CD4-positive, alpha-beta T cell treated with Interleukin-4 for 4 hours (primary cell): ENCODE data around the gene STX17.
"Not testable (repeated sequence)": the region's sequence is repeated elsewhere in the genome, so short reads cannot be mapped to it uniquely, and the experiment has no call there.

Experiments used
- DNase-seq: peaks from one replicate; pipeline ENCODE4 v3.0.0-alpha.2; 2020

Gene STX17

DNA sequence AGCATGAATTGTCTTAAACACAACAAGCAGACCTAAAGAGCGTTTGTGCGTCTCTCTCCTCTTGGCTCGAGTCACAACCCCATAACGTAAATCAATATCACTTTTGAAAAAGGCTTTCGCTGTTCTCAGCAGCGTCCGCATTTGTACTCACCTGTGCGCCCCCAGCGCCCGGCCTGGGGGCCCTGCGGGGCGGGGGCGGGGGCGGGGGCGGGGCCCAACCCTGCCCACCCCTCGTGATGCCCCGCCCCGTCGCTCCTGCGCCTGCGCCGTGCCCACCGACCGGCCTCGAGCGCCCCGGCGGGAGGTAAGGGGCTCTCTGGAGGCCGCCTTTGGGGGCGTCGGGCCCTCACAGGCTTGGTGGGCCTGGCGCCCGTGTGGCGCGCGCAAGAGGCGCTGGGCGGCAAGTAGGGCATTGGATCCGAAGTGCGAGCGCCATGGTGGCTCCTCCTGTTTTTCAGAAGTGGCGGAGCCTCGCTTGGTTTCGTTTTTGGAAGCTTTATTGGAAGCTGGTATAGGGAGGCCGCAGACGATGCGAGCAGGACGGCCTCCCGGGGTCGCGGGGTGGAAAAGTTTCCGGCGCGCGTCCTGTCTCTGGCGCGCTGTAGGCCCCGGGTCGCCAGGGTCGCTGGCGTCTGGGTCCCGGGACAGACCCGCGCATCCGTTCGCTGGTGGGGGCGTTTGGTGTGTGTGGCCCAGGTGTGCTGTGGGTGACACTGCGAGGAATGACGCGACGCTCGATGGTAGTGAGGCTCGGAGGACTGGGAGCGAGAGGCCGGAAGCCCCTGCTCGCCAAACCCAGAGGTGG, at the start of gene STX17:
Gene STX17, plus strand, starts transcription at position 252 of the 805 bp plus-strand sequence. CDS start 8,586 bp downstream, outside the sequence.
- peak; percentile 74 for DNase-seq

DNA sequence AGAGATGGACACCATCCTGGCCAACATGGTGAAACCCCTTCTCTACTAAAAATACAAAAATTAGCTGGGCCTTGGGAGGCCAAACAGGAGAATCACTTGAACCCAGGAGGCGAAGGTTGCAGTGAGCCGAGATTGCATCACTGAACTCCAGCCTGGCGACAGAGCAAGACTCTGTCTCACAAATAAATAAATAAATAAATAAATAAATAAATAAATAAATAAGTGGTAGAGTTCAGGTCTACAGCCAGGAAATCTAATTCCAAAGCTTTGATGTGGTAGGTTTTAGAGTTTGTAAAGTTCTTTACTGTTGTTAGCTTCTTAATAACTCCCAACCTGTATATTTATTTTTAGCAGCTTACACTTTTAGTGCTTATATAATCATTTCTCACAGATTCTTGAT, 48.9 kb upstream of the STX17 start:
- not testable (repeated sequence) for DNase-seq

DNA sequence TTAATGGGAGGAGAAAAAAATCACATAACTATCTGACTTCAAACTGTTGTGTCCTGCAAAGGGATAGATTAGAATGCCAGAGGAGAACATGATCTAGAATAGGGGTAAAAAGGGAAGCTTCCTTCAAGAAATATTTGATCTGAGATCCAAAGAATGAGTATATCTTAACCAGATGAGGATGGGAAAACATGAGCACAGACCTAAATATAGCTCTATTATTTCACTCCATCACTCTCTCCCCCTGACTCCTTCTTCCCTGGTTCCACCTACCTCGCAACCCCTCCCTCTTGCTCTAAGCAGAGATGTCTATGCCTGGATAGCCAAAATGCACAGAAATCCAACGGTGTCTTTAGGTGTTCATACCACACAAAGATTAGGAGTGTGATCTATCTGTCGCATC, 48.4 kb upstream of the STX17 start:
- no peak for DNase-seq

DNA sequence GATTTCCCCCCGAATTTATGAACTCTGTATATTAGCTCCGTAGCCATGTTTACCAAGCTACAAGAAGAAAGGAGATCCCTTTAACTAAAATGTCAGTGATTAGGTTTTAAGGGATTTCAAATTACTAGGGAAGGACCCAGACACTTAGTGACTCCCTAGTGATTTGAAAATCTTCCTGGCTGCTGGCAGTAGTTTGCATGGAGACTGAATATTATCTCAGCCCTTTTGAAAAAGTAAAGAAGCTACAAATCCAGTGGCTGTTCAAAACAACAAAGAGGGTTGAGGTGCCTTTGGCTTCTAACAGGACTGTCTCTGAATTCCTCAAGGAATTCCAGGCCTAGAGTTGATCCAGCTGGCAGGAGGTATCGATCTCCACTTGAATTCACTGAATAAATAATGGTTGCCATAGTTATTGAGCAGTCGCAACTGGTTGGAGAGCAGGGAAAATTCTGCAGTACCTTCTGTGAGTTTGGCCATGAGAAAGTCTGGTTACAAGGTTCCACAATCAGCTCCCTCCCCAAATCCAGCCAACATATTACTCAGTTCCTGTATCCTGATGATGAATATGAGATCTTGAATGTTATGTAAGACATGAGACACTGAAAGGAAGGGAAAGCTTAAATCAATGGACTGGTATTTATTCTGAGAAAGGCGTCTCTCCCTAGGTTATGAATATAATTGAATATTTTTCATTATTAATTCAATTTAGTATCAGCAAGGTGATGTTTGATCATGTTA, 47.0 kb upstream of the STX17 start:
- DNase-seq, result no peak

DNA sequence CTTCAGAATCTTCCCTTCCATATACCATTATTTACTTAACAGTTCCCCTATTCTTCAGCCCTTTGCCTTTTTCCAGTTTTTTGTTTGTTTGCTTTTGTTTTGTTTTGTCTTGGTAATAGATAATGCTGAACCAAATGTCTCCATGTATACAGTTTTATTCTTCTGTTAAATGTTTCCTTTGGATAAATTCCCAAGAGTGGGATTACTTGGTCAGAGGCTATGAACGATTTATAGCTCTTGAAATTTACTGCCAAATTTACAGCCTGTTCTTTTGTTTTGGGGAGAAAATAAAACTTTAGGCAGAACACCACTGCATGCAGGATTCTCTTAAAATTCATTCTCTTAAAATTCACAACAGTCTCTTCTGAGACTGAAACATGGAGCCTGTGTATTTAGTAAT, 46.2 kb upstream of the STX17 start:
- DNase-seq, result no peak

DNA sequence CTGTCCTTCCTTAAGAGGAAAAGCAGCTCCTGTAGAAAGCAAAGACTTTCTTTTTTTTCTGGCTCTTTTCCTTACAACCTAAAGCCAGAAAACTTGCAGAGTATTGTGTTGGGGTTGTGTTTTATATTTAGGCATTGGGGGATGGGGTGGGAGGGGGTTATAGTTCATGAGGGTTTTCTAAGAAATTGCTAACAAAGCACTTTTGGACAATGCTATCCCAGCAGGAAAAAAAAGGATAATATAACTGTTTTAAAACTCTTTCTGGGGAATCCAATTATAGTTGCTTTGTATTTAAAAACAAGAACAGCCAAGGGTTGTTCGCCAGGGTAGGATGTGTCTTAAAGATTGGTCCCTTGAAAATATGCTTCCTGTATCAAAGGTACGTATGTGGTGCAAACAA, 42.5 kb upstream of the STX17 start:
- no peak for DNase-seq

DNA sequence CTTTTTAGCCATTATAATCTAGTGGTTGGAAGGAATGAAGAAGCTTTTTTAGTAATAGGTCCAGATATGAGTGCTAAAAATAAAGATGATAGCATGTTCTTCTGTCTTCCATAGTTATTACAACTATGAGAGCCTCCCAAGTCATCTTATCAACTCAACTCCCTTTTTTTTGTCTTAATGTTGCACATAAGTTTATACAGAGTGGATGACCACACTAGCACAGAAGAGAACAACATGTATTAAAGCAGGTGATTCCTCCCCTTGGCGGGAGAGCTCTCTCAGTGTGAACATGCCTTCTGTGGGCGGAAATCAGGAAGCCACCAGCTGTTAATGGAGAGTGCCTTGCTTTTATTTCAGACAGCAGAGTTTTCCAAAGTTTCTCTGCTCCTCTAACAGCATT, 40.1 kb upstream of the STX17 start:
- DNase-seq, result no peak

DNA sequence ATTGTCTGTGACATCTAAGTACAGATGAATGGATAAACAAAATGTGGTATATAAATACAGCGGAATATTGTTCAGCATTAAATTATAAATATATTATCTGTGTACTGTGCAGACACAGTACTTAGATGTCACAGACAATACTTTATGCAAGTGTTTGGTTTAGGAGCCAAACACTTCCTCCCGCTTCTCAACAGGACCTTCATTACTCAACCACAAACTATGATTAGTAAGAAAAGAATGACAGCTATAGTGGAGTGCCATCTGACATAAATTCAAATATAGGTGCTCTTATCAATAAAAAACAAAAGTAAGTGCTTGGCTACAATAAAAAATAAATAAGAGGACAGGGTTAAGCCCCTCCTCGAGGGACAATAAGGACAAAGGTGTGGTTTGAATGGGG, 38.9 kb upstream of the STX17 start:
- no peak for DNase-seq

DNA sequence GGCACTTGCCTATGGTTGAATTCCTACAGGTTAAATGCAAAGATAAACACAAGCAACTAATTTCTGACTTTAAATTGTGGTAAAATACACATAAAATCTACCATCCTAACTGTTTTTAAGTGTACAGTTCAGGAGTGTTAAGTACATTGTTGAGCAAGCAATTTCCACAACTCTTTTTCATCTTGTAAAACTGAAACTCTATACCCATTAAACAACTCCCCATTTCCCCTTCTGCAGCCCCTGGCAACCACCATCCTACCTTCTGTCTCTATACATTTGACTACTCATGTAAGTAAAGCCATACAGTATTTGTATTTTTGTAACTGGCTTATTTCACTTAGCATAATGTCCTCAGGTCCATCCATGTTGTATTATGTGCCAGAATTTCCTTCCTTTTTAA, 38.5 kb upstream of the STX17 start:
- no peak for DNase-seq

DNA sequence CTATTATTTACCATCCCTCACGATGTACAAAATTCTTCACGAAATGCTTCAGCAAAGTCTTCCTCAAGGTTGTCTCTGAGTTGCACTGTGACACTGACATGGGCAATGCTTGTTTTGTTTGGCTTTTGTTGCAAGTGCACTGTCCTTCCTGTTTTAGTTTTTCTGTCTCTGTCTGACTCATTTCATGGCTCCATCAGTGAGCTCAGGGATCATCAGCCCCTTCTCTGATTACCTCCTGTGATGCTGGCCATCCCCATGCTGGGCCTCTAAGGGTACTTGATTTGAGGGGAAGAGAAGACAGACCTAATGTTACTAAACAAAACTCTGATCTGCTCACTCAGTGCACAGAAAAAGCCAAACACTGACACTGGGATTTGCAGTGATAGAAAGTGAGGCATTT, 37.6 kb upstream of the STX17 start:
- no peak for DNase-seq

DNA sequence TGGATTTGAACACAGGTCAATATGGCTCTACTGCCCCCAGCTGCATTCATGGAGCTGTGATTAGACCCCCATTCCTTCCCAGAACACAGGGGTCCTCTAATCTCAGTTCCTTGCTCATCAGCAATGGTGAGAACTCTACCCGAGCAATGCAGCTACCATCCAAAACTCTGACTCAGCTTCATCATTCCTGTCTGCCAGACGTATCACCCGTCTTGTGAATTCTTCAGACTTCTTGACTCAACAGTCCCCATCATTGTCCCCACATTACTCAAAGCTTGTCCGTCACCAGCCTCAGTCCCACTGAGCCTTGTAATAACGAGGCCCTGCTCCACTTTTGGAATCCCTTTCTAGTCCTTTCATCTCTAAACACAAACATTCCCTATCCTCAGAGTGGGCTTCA, 36.3 kb upstream of the STX17 start:
- no peak for DNase-seq

DNA sequence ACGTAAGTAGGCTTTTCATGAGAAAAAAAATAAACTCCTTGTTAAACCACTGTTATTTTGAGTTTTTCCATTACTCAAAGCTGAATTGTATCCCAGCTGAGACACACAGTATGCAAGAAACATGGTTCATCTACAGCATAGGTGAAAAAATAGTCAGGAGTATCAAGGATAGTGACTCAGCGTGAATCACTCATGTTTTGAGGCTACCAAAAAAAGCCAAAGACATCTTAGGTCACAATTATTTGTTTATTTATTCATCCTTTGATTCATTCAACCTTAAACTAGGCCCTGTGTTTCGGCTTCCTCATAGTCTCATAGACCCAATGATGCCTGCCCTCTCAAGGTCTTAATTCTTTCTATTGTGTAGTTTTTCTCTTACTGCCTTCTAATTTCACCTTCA, 32.9 kb upstream of the STX17 start:
- no peak for DNase-seq

DNA sequence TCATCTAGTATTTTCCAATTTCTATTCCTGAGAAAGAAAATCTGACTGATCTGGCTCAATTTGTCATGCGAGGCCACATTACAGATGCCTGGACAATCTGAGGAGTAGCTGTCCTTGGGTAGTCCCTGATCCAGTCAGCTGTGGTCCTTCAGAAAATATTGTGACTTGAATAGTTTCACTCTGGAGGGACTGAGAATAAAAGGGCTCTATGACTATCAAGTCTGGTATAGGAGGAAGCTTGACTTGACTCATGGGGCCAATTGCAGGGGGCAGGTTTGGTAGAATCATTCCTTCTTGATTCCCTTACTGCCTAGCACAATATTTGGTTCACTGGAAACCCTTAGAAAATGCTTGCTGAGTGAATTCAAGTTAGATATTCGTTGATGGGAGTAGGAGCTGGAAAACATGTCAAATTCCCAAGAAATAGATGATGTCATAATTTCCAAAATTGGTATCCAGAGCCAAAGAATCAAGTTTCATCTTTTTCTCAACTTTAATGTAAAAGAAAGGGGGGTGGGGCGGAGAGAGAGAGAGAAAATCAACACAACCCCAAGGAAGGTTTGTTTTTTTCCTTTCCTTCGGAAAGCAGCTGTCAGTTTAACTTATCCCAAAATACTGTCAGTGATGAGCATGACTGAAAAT, 32.4 kb upstream of the STX17 start:
- no peak for DNase-seq

DNA sequence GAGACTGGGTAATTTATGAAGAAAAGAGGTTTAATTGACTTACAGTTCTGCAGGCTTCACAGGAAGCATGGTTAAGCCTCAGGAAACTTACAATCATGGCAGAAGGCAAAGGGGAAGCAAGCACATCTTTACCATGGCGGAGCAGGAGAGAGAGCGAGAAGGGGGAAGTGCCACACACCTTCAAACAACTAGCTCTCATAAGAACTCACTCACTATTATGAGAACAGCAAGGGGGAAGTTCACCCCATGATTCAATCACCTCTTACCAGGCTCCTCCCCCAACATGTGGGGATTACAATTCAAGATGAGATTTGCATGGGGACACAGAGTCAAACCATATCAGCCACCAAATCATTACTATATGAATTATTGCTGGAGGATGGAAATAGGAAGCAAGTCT, 30.3 kb upstream of the STX17 start:
- DNase-seq, result no peak

DNA sequence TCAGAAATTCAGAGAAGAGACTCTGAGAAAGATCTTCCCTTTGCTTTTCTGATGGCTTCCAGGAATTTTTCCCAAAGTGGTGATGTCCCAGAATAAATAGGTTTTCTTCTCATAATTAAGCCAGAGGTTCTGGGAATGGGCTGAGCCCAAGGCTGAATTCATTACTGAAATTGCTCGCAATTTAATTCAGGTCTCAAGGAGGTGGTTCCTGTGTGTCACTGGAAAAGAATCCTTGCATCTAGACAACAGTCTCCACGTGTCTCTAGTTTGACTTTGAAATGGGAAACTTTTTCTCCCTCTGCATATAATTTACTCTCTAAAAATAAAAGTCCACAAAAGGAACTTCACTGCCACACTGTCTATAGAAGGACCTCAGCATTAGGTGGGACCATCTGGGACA, 27.8 kb upstream of the STX17 start:
- no peak for DNase-seq

DNA sequence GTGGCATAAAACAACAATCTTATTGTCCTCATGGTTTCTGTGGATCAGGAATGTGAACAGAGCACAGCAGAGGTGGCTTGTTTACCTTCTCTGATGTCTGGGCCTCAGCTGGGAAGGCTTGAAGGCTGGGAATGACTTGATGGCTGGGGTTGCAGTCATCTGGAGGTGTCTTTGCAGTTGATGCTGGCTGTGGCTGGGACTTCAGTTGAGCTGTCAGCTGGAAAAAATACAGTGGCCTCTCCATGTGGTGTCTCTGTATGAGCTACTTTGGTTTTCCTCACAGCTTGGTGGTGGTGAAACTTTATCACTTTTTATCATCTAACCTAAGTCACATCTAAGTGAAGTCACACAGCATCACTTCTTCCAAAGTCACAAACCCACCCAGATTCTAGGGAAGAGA, 24.7 kb upstream of the STX17 start:
- no peak for DNase-seq

DNA sequence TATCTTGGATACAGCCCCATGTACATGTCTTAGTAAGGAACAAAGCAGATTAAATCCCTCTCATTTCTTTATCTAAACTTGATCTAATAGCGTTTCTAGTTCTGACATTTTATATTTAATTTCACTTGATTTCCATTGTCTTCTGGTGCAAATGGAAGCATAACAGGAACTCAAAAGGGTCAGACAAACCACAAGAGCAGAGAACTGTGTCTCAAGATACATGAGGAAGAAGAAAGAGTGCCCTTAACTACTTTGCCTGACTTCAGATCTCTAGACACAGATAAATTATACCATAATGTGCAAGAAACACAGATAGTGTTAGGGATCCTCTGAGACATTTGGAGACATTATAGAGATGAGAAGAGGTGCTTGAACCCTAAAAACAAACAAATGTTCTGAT, 20.7 kb upstream of the STX17 start:
- DNase-seq, result no peak

DNA sequence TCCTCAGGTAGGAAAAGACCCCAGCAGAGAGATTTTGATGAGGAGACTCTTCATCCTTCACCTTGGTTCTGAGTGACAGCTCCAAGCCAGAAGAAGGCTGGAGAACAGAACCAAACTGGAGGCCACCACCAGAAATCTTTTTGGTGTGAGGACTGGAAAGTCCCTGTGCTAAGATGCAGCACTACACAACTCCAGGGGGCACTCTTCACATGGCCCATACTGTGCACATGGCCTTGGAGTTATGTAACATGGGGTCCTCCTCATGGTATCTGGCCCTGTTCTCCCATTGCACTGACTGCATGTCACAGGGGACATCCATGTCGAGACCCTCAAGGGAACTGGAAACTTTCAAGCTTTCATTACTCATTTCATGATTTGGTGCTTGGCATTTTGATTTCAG, 17.3 kb upstream of the STX17 start:
- no peak for DNase-seq

DNA sequence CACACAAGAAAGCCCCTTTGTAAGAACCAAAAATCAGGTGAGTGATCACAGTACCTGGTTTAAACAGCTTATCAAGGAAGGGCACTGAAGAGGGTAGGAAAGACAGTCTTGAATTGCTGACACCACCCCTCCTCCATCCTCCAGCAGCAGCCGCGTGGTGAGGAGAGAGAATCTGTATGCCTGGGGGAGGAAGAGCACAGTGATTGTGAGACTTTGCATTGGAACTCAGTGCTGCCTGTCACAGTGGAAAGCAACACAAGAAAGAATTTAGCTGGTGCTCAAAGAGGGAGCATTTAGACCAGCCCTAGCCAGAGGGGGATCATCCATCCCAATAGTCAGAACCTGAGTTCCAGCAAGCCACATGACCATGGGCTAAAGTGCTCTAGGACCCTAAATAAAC, 11.6 kb upstream of the STX17 start:
- no peak for DNase-seq

DNA sequence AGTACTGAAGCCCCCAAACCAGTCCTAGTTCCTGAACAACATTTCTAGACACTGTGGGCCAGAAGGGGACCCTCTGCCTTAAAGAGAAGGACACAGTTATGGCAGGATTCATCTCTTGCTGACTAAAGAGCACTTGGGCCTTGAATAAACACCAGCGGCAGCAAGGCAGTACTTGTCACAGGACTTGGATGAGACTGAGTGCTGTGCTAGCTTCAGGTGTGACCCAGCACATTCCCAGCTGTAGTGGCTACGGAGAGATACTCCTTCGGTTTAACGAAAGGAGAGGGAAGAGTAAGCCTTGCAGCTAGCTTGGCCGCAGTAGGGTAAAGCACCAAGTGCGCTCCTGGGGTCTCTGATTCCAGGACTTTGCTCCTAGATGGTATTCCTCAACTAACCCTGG, 10.9 kb upstream of the STX17 start:
- no peak for DNase-seq

DNA sequence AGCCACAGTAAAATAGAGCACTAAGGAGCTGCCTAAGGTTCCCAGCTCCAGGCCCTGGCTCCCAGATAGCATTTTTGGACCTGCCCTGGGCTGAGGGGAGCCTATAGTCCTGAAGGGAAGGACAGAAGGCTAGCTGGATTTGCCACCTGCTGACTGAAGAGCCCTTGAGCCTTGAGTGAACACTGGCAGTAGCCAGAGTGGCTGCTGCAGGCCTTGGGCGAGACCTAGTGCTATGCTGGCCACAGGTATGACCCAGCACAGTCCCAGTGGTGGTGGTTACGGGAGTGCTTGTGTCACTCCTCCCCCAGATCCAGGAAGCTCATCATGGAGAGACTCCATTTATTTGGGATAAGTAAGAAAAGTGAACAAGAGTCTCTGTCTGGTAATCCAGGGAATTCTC, 10.3 kb upstream of the STX17 start:
- DNase-seq, result no peak

DNA sequence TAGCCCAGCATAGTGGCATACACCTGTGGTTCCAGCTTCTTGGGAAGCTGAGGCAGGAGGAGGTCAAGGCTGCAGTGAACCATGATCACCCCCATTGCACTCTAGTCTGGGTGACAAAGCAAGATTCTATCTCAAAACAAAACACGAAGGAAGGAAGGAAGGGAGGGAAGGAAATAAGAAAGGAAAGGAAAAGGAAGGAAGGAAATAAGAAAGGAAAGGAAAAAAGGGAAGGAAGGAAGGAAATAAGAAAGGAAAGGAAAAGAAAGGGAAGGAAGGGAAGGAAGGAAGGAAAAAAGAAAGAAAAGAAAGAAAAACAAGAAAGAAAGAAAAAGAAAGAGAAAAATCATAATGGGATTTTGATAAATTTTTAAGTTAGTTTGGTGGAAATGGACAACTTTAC, 3.1 kb upstream of the STX17 start:
- DNase-seq, result no peak

DNA sequence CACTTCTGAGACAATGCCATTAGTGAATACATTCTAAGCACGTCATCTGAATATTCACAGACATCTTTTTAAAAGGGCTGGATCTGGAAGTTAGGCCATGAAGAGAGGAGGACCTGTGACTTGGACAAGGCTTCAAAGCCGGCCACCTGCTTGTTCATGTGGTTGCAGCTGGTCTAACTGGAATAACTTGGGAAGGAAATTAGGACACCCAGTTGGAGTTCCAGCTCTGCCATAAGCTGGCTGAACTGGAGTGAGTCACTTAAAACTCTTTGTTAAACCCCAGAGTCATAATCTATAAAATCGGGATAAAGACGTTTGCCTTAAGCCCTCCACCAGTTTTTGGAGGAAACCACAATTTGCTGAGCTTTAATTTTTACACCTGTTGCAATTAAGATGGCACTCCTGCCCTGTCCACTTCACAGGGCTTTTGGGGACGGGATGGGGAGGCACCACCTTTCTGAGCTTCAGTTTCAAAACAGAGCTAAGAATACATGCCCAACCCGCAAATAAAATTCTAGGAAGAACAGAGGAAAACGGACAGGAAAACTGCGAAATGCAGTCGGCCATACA, 536 bp upstream of the STX17 start:
- DNase-seq, result no peak

DNA sequence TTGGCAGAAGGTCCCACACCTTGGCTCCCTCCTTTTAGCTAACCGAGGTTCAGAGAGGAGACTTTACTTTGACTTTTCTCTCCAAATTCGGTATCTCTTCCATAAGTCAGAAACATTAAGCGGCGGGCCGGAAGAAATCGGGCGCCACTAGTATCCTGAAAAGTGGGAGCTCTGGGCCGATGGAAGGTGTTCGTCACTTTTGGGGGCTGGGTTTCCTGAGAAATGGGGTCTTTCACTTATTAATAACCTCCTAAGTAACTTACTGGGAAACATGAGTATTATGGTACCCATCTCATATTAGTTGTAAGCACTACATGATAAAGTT, 716 bp downstream of the STX17 start:
- DNase-seq, result no peak
